Transverse colon (tissue), 4 donors: Measurements from ENCODE around the gene MBTD1. TPM values are rescaled to one million over a fixed set of nuclear protein-coding genes. Genes with fewer than 3 reads are reported as not detected.

ENCODE experiments used
- DNase-seq: peaks from one replicate; pipeline ENCODE4 v3.0.0-alpha.2; 2019
- H3K27ac ChIP-seq, 4 donors: fragments of 200-600 bp; sonication (generic); 2 replicates each; pipeline ENCODE4 v1.5.1; 2016 to 2018; ENCODE audit warnings: inconsistent platforms in 4 of 4
- H3K27me3 ChIP-seq: fragments of 200-600 bp; sonication (generic); 2 replicates; pipeline ENCODE4 v1.5.1; 2017; ENCODE audit warnings: inconsistent platforms
- H3K36me3 ChIP-seq, 4 donors: fragments of 200-600 bp; sonication (generic); 2 replicates each; pipeline ENCODE4 v1.5.1; 2017 to 2019; ENCODE audit warnings: inconsistent platforms in 4 of 4
- H3K4me1 ChIP-seq, 4 donors: fragments of 200-600 bp; sonication (generic); 2 replicates each; pipeline ENCODE4 v1.5.1; 2017 to 2020; ENCODE audit warnings: inconsistent platforms in 4 of 4
- H3K4me3 ChIP-seq, 4 donors: fragments of 200-600 bp; sonication (generic); 1 replicate in 1 of 4; 2 replicates in 3 of 4; pipeline versions ENCODE4 v1.5.1 to v1.6.1; 2017 to 2019; ENCODE audit warnings: inconsistent platforms in 4 of 4
- H3K9me3 ChIP-seq, 2 donors: fragments of 200-600 bp; sonication (generic); 2 replicates each; pipeline ENCODE4 v1.5.1; 2017 to 2019; ENCODE audit warnings: inconsistent platforms in 2 of 2
- EP300 ChIP-seq: sonication (generic); formaldehyde crosslinking; IDR thresholded peaks from one replicate; pipeline ENCODE4 v1.6.1; 2017; ENCODE audit warnings: antibody characterized with exemption, low read depth
- POLR2A ChIP-seq: fragments of 450-650 bp; IDR thresholded peaks from one replicate; pipeline ENCODE4 v1.6.1; 2016; ENCODE audit warnings: antibody characterized with exemption, mild to moderate bottlenecking, moderate library complexity
- POLR2AphosphoS5 ChIP-seq, 3 donors: sonication (generic); formaldehyde crosslinking; IDR thresholded peaks; one replicate each; pipeline ENCODE4 v1.6.1; 2016; ENCODE audit warnings: antibody characterized with exemption in 3 of 3
- WGBS, 2 donors: methylation state at CpG; one replicate each; pipeline ENCODE4 v1.1.5; 2018; ENCODE audit warnings: low coverage in 1 of 2; 5-methylcytosine and 5-hydroxymethylcytosine counted together
- in situ Hi-C, 4 donors: fragments of 200-750 bp; cut with MboI; loops; one replicate each; pipeline versions ENCODE4 v1.15.0 to v1.15.1; 2017; ENCODE audit warnings: low sequenced_read_pairs in 3 of 4, low pct_ligation_motif_present in 1 of 4, low pct_unique_long_range_greater_than_20kb in 1 of 4
- intact Hi-C: fragments of 100-400 bp; cut with DNase I; formaldehyde crosslinking; loops from one replicate; pipeline ENCODE4 v1.15.1; 2023; ENCODE audit warnings: low total_unique reads
- total RNA-seq, 4 donors: library from RNA; depleted of rRNA; stranded (reverse); fragments of >200 nt; gene quantifications; one replicate each; pipeline ENCODE4 v1.1.0, GENCODE V29; 2016
- TF ChIP-seq, protein P1 (sequence below), 5 experiments: fragments of 200-600 bp in 3 of 5; fragments of 450-650 bp in 2 of 5; sonication (generic) in 3 of 5; IDR thresholded peaks; 1 replicate in 2 of 5; 2 replicates in 3 of 5; pipeline ENCODE4 v1.5.1; 2016 to 2017; ENCODE audit warnings: antibody characterized with exemption in 5 of 5, inconsistent platforms in 3 of 5, mild to moderate bottlenecking in 2 of 5, moderate library complexity in 1 of 5

Gene MBTD1
- total RNA-seq, 4 donors from 2014 or later, result 3.8 to 28.1 (median 12.3) TPM

DNA sequence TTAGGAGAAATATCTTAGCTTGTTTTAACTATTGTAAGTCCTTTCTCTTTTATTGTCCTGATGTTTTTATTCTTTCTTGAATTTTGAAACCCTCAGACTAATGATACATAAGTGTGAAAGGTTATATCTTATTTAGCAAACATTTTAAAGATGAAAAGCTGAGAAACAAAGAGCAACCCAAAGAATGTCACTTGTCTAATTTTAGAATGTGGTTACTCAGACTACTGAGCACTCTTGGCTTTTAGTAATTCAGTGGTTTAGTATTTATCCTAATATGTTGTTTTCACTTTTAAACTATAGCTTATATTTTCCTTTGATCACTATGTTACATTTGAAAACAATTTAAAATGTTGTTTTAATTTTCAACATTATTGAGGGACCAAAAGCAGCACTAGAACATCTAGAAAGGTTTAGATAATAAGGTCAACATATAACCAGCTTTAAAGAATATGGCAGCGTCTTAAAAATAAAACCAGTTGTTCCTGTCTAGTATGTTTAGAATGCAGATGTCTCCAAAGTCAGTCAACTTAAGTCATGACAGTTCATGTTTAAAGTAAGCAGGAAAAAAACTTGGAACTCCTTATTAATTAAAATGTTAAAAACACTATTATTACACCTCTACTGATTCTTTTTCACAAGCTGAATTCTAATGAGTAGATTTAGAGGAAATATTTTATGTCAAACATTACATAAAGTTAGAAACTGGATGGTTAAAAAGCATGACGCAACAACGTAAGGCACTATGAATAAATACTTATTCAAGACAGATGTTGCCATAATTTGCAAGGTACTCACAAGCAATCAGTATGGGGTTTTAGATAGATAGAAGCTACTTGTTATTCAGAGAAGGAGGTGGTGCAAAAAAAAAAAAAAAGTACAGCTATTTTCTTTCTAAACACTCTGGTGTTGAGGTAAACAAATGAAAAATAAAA, 2.4 kb downstream of the MBTD1 start:
- in situ Hi-C loops, result no loop called here
- no peak for DNase-seq
- intact Hi-C loops, result no loop called here
- no peak overlapping the region for H3K4me3 ChIP-seq
- H3K27ac ChIP-seq, result peak overlapping the region in 1 of 4 donors; percentile 99
- H3K9me3 ChIP-seq, result no peaks in the 10 kb centered on the region
- WGBS, 2 donors, result 71 to 75% methylated on average over 3 of the region's 3 CpGs
- peaks cover 0 to 55% (median 30%) of the 10 kb centered on the region in 4 donors for H3K4me1 ChIP-seq
- H3K36me3 ChIP-seq, result peaks cover 0 to 11% (median 0%) of the 10 kb centered on the region in 4 donors
- H3K27me3 ChIP-seq, result no peaks in the 10 kb centered on the region
- no peak for TF ChIP-seq EP300

DNA sequence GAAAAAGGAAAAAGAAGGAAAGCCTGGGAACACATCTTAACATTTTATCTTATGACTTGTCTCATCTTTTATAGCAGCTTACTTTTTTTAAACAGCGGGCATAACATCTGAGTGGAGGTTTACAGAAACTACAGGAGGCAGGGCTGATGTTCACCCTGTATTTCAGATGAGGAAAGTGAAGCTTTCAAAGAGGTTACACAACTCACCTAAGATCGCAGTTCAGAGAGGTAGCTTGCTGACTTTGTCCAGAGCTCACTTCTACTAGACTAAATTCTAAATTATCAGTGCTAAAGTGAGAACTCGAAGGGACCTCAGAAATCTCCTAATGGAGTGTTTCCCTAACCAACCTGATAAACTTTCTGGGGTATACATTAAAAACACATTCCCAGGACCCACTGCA, 3.7 kb downstream of the MBTD1 start:
- intact Hi-C loops, result no loop called here
- peaks cover 0 to 11% (median 0%) of the 10 kb centered on the region in 4 donors for H3K36me3 ChIP-seq
- TF ChIP-seq, protein P1, sequence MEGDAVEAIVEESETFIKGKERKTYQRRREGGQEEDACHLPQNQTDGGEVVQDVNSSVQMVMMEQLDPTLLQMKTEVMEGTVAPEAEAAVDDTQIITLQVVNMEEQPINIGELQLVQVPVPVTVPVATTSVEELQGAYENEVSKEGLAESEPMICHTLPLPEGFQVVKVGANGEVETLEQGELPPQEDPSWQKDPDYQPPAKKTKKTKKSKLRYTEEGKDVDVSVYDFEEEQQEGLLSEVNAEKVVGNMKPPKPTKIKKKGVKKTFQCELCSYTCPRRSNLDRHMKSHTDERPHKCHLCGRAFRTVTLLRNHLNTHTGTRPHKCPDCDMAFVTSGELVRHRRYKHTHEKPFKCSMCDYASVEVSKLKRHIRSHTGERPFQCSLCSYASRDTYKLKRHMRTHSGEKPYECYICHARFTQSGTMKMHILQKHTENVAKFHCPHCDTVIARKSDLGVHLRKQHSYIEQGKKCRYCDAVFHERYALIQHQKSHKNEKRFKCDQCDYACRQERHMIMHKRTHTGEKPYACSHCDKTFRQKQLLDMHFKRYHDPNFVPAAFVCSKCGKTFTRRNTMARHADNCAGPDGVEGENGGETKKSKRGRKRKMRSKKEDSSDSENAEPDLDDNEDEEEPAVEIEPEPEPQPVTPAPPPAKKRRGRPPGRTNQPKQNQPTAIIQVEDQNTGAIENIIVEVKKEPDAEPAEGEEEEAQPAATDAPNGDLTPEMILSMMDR (IDR thresholded peaks at IDR 0.05), result no peak
- TF ChIP-seq POLR2A (no peak), POLR2AphosphoS5 (IDR thresholded peaks at IDR 0.05) (no peak), EP300 (no peak)
- H3K27ac ChIP-seq, result no peak overlapping the region
- H3K4me1 ChIP-seq, result peaks cover 0 to 43% (median 20%) of the 10 kb centered on the region in 4 donors
- 81 to 89% methylated on average over 2 to 3 of the region's 3 CpGs for WGBS, 2 donors
- no peak overlapping the region for H3K4me3 ChIP-seq
- no peak for DNase-seq
- no peaks in the 10 kb centered on the region for H3K27me3 ChIP-seq
- no peaks in the 10 kb centered on the region for H3K9me3 ChIP-seq
- in situ Hi-C loops, result no loop called here

- Histone ChIP-seq H3K4me3 (no peak overlapping the region), H3K27ac (no peak overlapping the region), H3K27me3 (no peaks in the 10 kb centered on the region), H3K36me3 (peaks cover 0 to 11% (median 0%) of the 10 kb centered on the region in 4 donors), H3K4me1 (peaks cover 0 to 43% (median 19%) of the 10 kb centered on the region in 4 donors), H3K9me3 (no peaks in the 10 kb centered on the region)
- WGBS, 2 donors, result 42 to 75% methylated on average over 2 to 6 of the region's 6 CpGs
- no peak for TF ChIP-seq POLR2A
- no peak for TF ChIP-seq EP300
- no peak for TF ChIP-seq POLR2AphosphoS5 (IDR thresholded peaks at IDR 0.05)
- TF ChIP-seq, protein P1 (IDR thresholded peaks at IDR 0.05), result no peak
- DNase-seq, result no peak
- in situ Hi-C loops (no loop called here), intact Hi-C loops (no loop called here)
Measured at GRCh38 chr17:51255673-51256072, 4.2 kb downstream of the MBTD1 start.

DNA sequence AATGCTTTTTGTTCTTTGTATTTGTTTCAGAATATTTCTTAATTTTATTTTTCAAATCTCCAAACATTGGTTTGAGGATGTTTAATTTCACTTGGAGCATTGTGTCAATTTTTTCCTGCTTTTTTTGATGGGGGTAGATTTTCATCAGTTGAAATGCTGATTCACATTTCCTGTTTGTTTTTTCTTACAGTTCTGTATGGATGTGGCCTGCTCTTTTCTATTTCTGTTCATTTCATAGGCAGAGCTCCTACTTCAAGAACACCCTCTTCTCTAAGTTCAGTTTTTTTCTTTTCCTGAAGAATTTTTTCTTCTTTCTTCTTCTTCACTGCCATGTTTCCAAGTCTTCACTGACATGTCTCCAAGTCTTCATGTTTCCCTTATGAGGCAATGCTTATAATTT, 8.8 kb downstream of the MBTD1 start:
- no peaks in the 10 kb centered on the region for H3K9me3 ChIP-seq
- in situ Hi-C loops, result no loop called here
- DNase-seq, result no peak
- TF ChIP-seq EP300 (no peak), POLR2AphosphoS5 (IDR thresholded peaks at IDR 0.05) (no peak), POLR2A (no peak)
- TF ChIP-seq, protein P1 (IDR thresholded peaks at IDR 0.05), result no peak
- intact Hi-C loops, result no loop called here
- peaks cover 0 to 12% (median 4%) of the 10 kb centered on the region in 4 donors for H3K4me1 ChIP-seq
- no peaks in the 10 kb centered on the region for H3K27me3 ChIP-seq
- H3K36me3 ChIP-seq, result peaks cover 0 to 11% (median 0%) of the 10 kb centered on the region in 4 donors
- no peak overlapping the region for H3K27ac ChIP-seq
- H3K4me3 ChIP-seq, result no peak overlapping the region
